ENCODE data around the gene VWA3A. TPM values are rescaled to one million over a fixed set of nuclear protein-coding genes. Genes with fewer than 3 reads are reported as not detected.

The VWA3A gene
- total and polyA plus RNA-seq, 2 donors (not counting 3 experiments of a cell fraction or from before 2014, with no cell fraction given), result 0.12 to 0.84 TPM

GRCh38 chr16:22195445-22195694 lies 103.0 kb downstream of the VWA3A start:
- TF ChIP-seq MAX (IDR thresholded peaks at IDR 0.05; ENCODE audit: insufficient read depth, insufficient read length) (no peak), POLR2AphosphoS5 (IDR thresholded peaks at IDR 0.05; ENCODE audit: insufficient read depth, low read depth, low read length) (no peak), FOS (IDR thresholded peaks at IDR 0.05; ENCODE audit: borderline replicate concordance, insufficient read depth, low read length) (no peak), CTCF (IDR thresholded peaks at IDR 0.05; ENCODE audit: extremely low read depth in 1 of 2, insufficient read depth in 1 of 2, low read depth in 1 of 2, low read length in 2 of 2) (no peak), JUN (IDR thresholded peaks at IDR 0.05; ENCODE audit: borderline replicate concordance, insufficient read depth, insufficient read length, low read depth) (no peak), MYC (IDR thresholded peaks at IDR 0.05; ENCODE audit: low read depth, low read length) (no peak), POLR2A (IDR thresholded peaks at IDR 0.05; ENCODE audit: low read depth, low read length) (no peak), GATA2 (IDR thresholded peaks at IDR 0.05; ENCODE audit: insufficient read depth, insufficient read length, low read depth, low read length) (no peak), EZH2 (IDR thresholded peaks at IDR 0.05; ENCODE audit: borderline replicate concordance, low read depth, low read length, severe bottlenecking) (no peak)
- dilution Hi-C loops (cut with MboI; ENCODE audit: extremely low pct_ligation_motif_present, low sequenced_read_pairs), result no loop called here
- Histone ChIP-seq H3K27me3 (ENCODE audit: control insufficient read depth in 2 of 2, insufficient read depth in 2 of 2, low read length in 2 of 2) (no peaks in the 10 kb centered on the region), H2AFZ (ENCODE audit: low read depth, low read length) (no peak overlapping the region), H3K4me3 (replicated peaks in 1 of 3; ENCODE audit: insufficient read depth in 1 of 3, low read depth in 1 of 3, low read length in 3 of 3) (no peak overlapping the region), H3K9me3 (replicated peaks; ENCODE audit: control insufficient read depth, insufficient read depth, low read length) (no peaks in the 10 kb centered on the region), H3K27ac (ENCODE audit: insufficient read depth, low read depth, low read length) (no peak overlapping the region), H3K79me2 (ENCODE audit: control insufficient read depth, insufficient read depth, low read length) (no peaks in the 10 kb centered on the region), H3K4me2 (ENCODE audit: insufficient read depth, low read length) (no peak overlapping the region), H3K36me3 (ENCODE audit: control insufficient read depth in 2 of 2, extremely low read depth in 1 of 2, insufficient read depth in 2 of 2, low read length in 2 of 2) (no peaks in the 10 kb centered on the region), H4K20me1 (replicated peaks; ENCODE audit: control insufficient read depth, extremely low read depth, insufficient read depth, low read length) (no peaks in the 10 kb centered on the region), H3K9me1 (replicated peaks; ENCODE audit: control insufficient read depth, extremely low read depth, insufficient read depth, low read length) (no peaks in the 10 kb centered on the region), H3K4me1 (ENCODE audit: control insufficient read depth, extremely low read depth, insufficient read depth, low read length) (peaks cover 28% of the 10 kb centered on the region), H3K9ac (replicated peaks; ENCODE audit: extremely low read depth, insufficient read depth, low read length) (no peak overlapping the region)
- peak; percentile 31 for FAIRE-seq
- intact Hi-C loops (cut with micrococcal nuclease), result loop anchor here (1.0 kb wide), 1 partner anchor 11 kb away; the partner anchor contains the start of gene EEF2K
- DNase-seq (ENCODE audit: low read depth, low spot score), result no peak
- CTCF ChIA-PET, result interaction anchor here (1.4 to 2.2 kb wide), 3 partner anchors 100 to 105 kb away, joined by 3 to 24 read pairs (median 11); no protein-coding TSS in a partner anchor
- POLR2A ChIA-PET, result no interaction called here
- BruUV-seq (replicated peaks), result no TSS peak

Measured in endothelial cell of umbilical vein (primary cell).